Activated CD4-positive, alpha-beta T cell treated with anti-CD3 and anti-CD28 coated beads for 1 hour (primary cell): Measurements from ENCODE around the gene KANK4.
"Not testable (repeated sequence)": the region's sequence is repeated elsewhere in the genome, so short reads cannot be mapped to it uniquely, and the experiment has no call there.

Experiments
- DNase-seq: peaks from one replicate; pipeline ENCODE4 v3.0.0-alpha.2; 2020

The KANK4 gene

DNA sequence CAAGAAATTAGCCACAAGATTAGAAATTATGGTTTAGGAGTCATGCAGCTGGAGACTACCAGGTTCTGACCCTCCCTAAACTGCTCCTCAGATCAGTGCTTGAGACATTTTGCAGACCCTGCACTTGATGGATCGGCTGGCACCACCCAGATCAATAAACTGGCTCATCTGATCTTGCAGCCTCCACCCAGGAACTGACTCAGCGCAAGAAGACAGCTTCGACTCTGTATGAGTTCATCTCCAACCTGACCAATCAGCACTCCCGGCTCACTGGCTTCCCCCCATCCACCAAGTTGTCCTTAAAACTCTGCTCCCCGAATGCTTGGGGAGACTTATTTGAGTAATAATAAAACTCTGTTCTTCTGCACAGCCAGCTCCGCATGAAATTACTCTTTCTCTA lies 84.5 kb downstream of the KANK4 start:
- DNase-seq: no peak

DNA sequence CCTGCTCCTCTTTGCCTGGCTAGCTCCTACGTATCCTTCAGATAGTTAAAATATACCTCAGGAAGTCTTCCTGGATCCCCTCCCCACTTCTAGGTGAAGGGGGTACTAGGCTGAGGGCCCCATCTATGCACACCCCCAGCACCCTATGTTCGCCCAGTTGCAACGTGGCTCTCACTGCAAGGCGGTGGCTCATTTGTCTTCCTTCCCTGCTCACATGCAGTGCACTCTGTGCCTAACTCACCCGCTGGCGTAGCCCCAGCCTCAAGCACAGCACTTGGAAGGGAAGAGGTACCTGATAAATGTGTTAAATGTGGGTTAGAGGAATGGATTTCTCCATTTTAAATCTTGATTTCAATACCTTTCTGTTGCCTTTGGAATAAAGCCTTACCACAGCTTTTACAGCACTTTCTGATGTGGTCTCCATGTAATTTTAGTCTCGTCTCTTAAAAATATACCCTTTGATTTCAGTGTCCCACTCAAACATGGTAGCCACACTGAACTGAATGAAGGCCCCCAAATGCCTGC lies 85.2 kb downstream of the KANK4 start:
- no peak for DNase-seq

DNA sequence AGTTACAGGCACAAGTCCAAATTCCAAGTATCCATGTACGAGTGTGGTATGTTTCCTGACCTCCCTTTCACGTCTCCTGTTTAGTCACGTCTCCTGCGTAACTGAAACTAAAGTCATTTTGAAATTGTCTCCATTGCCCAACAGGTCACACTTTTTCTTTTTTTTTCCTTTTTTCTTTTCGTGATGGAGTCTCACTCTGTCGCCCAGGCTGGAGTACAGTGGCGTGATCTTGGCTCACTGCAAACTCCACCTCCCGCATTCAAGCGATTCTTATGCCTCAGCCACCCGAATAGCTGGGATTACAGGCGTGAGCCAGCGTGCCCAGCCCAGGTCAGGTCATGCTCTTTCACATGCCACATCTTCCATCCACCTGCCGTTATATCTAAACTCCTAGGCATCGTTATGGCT lies 86.4 kb downstream of the KANK4 start:
- DNase-seq: no peak

DNA sequence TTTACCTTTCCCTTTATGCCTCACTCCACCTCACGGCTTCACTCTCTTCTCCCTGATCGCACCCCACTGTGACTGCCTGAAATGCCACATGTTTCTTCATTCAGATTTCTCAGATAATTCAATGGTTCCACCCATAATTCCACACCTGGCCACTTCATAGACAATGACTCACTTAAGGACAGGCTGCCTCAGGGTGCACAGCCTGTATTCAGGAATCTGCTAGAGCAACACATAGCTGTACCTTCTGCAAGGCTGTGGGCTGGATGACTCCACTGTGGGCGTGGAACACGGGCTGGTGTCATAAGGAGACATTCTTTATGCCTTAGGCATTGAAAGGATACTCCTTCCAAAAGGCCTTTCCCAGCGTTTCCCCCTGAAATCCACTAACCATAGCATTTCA lies 88.5 kb downstream of the KANK4 start:
- DNase-seq: no peak

DNA sequence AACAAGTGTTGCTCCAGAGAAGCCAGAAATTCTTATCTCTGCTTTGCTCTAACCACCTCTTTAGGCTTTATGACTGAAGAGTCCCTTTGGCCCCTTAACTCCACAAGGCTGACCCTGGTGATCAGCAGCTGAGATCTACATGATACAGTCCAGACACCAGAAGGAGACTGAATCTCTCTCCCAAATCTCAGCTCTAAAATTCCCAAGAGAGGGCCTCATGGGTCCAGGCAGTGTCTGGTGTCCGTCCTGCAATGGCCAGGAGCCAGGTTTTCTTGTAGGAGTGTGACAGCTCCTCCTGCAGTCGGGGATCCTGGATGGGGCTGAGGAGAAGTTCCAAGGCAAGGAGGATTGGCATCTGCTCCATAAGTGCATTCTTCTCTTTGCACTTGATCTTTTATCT lies 89.3 kb downstream of the KANK4 start:
- no peak for DNase-seq

DNA sequence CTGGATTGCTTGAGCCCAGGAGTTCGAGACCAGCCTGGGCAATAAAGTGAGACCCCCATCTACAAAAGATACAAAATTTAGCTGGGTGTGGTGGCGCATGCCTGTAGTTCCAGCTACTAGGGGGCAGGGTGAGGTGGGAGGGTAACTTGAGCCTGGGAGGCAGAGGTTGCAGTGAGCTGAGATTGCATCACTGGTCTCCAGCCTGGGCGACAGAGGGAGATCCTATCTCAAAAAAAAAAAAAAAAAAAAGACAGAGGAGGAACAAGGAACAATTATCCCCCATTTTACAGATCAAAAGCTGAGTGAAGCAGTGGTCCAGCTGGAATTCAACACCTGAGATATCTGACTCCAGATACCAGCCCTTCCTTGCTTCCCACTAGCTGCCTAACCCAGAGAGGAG lies 89.8 kb downstream of the KANK4 start:
- DNase-seq: no peak

DNA sequence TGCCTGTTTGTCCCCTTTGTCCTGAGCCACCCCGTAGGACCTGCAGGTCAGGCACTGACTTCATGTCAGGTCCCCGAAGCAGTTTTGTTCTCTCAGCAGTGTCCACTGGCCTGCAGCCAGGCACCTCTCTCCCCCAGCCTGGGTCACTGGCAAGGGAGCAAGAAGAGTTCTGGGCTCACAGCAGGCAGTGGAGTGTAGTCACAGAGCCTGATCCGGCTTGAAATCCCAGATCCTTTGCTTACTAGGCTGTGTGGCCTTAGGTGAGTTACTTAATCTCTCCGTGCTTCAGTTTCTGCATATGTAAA lies 90.4 kb downstream of the KANK4 start:
- DNase-seq: no peak

DNA sequence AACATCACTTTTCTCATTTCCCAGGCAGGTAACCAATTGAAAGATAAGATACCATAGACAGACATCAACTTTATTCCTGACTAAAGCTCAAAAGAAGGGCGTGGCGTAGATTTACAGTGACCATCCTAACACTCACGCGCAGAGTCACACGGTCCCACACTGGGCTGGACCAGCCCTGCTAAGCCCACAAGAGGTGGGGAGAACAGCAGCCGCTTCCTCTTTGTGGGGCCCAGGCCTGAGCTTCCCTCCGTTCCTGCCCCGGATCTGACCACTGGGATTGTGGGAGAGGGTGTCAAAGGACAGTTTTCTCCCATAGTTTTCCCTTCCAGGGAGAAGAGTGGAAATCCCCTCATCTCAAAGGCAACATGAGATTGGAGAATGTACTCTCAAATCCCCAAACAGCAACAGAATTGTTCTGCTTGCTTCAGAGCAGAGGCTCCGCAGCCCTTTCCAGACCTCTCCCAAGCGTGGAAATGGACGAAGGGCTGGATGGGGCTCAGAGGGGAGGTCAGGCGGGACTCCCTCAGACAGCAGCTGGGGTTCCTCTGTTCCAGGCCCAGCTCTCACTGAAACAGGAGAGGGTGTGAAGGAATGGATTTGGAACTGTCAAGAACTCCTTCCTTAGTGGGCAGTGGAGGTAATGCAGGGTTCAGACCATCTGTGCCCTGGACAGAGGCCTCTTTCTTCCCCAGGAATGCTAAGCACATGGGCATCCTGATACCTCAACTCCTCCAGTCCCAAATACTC lies 90.9 kb downstream of the KANK4 start:
- no peak for DNase-seq

DNA sequence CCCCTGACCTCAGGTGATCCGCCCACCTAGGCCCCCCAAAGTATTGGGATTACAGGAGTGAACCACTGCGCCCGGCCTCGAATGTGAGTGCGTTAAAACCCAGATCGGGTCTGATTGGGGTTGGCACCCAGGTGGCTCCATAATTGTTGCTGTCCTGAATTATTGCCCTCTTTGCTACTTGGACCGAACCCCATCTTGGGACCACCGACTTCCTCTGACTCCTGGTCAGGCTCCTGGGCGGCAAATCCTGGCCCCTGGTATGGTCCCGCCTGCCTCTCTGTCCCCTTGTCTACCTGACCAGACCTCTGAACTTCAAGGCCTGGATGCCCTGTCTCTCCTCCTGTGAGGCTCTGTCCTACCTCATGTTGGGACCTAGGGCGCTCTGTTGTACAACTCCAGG lies 91.7 kb downstream of the KANK4 start:
- DNase-seq: no peak

DNA sequence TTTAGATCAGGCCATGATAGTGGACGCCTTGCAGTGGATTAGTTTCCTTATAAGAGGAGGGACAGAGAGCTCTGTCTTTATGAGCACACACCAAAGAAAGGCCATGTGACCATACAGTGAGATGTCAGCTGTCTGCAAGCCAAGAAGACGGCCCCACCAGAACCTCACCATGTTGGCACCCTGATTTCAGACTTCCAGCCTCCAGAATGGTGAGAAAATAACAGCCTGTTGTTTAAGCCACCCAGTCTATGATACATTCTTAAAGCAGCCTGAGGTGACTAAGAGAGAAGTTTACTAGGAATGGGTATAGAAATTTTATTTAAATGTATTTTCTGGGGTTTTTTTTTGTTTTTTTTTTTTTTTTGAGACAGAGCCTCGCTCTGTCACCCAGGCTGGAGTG lies 95.1 kb downstream of the KANK4 start:
- no peak for DNase-seq

DNA sequence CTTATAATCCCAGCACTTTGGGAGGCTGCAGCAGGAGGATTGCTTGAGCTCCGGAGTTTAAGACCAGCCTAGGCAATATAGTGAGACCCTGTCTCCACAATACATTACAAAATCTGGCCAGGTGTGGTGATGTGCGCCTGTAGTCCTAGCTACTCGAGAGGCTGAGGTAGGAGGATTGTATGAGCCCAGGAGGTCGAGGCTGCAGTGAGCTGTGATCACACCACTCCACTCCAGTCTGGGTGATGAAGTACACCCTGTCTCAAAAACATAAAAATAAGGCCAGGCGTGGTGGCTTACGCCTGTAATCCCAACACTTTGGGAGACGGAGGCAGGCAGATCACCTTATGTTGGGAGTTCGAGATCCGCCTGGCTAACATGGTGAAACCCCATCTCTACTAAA lies 96.9 kb downstream of the KANK4 start:
- no peak for DNase-seq

DNA sequence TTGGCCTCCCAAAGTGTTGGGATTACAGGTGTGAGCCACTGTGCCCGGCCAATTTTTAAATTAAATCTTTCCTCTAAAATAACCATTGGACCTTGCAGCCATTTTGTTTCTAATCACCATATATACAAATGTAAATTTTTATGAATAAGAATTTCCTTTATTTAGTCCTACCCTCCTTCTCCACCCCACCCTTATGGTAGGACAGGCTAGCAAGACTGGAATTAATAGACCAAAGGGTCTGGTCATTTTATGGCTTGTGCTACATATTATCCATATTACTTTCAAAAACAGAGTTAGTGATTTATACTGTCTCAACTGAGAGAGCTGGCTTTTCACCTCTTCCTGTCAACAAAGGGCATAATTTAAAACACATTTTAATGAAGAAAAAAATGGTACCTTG lies 98.1 kb downstream of the KANK4 start:
- DNase-seq: no peak

DNA sequence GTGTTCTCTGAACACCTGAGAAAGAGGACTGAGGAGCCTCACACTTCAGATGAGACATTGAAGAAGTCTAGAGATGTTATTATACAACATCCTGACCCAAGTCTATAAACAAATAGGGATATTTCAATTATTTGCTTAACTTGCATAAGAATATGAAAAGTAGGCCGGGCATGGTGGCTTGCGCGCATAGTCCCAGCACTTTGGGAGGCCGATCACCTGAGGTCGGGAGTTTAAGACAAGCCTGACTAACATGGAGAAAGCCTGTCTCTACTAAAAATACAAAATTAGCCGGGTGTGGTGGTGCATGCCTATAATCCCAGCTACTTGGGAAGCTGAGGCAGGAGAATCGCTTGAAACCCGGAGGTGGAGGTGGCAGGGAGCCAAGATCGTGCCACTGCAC lies 98.8 kb downstream of the KANK4 start:
- DNase-seq: not testable (repeated sequence)

DNA sequence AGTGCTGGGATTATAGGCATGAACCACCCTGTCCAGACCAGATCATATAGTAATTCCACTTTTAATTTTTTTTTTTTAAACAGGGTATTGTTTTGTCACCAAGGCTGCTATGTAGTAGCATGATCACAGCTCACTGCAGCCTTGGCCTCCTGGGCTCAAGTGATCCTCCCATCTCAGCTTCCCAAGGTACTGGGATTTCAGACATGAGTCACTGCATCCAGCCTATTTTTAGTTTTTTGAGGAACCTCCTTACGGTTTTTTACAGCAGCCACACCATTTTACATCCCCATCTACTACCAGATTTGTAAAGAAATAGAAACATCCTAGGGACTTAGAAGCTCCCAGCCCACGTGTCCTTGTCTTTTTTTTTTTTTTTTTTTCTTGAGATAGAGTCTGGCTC lies 100.6 kb downstream of the KANK4 start:
- DNase-seq: no peak

DNA sequence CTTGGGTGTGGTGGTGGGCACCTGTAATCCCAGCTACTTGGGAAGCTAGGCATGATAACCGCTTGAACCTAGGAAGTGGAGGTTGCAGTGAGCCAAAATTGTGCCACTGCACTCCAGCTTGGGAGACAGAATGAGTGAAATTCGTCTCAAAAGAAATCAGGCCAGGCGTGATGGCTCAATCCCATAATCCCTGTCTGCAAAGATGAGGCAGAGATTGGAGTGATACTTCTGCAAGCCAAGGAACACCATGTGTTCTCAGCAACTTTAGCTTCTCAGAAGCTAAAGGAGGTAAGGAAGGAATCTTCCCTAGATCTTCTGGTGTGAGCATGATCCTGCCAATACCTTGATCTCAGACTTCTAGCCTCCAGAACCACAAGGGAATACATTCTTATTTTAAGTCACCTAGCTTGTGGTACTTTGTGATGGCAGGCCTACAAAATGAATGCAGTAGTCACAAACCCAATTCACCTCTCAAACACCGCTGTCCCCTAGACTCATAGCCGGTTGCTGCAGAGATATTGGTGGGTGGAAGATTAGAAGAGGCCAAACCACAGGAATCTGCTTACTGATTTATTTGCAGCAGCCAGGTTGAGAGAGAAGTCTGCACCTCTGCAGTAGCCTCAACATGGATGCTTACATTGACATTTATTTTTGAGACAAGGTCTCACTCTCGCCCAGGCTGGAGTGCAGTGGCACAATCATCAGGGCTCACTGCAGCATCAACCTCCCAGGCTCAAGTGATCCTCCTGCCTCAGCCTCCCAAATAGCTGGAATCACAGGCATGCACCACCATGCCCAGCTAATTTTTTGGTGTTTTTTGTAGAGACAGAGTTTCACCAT lies 105.9 kb downstream of the KANK4 start:
- no peak for DNase-seq

DNA sequence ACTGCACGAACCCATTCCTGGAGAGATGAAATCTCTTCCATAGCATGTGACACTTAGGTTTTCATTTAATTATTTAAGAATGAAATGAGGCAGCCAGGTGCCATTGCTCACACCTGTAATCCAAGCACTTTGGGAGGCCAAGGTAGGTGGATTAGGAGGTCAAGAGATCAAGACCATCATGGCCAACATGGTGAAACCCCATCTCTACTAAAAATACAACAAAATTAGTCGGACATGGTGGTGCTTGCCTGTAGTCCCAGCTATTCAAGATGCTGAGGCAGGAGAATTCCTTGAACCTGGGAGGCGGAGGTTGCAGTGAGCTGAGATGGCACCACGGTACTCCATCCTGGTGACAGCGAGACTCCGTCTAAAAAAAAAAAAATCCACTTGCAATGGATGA lies 106.8 kb downstream of the KANK4 start:
- DNase-seq: no peak

DNA sequence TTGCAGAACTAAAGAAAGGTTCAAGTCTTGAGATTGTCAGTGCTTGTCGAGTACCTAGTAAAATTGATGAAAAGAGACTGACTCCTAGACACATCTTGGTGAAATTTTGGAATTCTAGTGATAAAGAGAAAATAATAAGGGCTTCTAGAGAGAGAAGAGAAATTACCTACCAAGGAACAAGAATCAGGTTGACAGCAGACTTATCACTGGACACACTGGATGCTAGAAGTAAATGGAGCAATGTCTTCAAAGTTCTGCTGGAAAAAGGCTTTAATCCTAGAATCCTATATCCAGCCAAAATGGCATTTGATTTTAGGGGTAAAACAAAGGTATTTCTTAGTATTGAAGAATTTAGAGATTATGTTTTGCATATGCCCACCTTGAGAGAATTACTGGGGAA lies 108.3 kb downstream of the KANK4 start:
- no peak for DNase-seq

DNA sequence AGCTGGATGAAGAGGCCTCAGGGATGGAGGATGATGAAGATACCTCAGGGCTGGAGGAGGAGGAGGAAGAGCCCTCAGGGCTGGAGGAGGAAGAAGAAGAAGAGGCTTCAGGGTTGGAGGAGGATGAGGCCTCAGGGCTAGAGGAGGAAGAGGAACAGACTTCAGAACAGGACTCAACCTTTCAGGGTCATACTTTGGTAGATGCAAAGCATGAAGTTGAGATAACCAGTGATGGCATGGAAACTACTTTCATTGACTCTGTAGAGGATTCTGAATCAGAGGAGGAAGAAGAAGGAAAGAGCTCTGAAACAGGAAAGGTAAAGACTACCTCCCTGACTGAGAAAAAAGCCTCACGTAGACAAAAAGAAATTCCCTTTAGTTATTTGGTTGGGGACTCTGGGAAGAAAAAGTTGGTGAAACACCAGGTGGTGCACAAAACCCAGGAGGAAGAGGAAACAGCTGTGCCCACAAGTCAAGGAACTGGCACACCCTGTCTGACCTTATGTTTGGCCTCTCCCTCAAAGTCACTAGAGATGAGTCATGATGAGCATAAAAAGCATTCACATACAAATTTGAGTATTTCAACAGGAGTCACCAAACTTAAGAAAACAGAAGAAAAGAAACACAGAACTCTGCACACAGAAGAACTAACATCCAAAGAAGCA lies 109.2 kb downstream of the KANK4 start:
- DNase-seq: no peak

DNA sequence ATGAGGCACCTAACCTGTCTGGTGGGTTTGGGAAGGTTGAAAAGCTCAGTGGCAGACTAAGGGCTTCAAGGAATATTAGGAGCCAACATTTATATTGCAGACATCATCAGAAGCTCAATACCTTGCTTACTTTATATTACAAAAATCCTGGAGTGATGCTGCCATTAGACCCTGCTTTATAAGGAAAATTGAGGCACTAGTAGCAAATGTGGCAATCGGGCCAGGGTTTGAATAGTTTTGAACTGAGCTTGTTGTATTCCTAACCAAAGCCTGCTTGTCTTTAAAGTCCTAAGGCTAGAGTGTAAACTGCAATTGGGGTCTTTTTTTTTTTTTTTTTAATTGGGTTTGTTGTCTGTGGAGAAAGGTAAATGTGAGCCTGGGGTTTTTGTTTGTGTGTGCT lies 110.3 kb downstream of the KANK4 start:
- DNase-seq: no peak

DNA sequence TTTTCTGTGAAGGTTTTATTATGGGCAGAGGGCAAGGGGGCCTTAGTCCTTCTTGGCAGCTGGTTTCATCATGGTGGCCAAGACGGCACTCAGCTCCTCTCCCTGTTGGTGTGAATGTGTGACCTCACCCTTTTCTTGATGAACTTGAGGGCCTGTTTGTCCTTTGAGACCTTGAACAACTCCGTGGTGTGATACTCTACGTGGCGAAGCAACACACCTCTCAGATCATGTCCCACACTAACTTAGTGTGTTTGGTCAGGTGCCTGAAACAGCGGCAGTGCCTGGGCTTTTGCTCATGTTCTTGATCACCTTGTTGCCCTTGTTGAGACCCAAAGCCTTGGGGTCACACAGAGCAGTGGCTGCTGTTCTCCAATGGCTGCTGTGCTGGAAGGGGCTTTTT lies 111.1 kb downstream of the KANK4 start:
- no peak for DNase-seq

DNA sequence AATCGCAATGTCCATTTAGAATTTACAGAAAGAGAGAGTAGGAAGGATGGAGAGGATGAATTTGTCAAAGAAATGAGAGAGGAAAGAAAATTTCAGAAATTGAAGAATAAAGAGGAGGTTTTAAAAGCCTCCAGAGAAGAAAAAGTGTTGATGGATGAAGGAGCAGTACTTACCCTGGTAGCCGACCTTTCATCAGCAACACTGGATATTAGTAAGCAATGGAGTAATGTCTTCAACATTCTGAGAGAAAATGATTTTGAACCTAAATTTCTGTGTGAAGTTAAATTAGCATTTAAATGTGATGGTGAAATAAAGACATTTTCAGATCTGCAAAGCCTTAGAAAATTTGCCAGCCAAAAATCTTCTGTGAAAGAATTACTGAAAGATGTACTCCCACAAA lies 112.0 kb downstream of the KANK4 start:
- DNase-seq: no peak

DNA sequence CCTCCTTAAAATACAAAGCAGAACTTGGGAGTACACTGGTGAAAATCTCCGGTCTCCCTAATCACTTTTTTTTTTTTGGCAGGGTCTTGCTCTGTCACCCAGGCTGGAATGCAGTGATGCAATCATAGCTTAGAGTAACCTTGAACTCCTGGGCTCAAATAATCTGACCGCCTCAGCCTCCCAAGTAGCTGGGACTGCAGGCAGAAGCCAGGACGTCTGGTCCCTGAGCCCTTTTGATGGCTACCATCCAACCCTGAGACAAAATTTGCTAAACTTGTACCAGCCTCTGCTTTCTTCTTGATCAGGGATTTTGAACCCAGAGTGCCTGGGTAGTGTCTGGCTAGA lies 120.5 kb downstream of the KANK4 start:
- DNase-seq: no peak

DNA sequence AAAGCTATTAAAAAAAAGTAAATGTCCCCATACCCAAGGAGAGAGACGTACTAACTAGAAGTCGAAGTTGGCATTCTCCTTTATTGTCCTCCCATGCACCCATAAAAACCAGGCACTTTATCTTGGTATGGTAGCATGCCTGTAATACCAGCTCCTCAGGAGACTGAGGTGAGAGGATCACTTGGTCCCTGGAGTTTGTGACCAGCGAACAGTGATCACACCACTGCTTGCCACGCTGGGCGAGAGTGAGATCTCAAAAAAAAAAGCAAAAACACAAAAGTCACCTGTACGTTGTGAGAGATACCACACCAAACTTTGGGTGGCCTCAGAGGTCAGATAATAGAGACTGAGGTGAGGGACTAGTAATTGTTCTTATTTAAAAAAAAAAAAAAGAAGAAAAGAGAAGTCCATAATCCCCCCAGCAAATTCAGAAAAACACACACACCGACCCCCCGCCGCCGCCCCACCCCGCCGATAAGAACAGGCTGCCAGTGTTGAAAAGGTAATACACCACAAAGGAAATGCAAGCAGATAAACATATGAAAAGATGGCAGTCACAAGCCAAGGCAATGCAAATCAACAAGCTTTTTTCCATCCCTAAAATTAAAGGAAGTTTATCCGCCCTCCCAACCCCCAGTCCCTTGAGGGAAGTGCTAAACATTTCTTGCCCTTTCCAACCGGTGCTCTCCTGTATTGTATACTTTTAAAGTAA lies 121.0 kb downstream of the KANK4 start:
- DNase-seq: no peak
